ENCODE results near the gene SMG6. TPM values are rescaled to one million over a fixed set of nuclear protein-coding genes. Genes with fewer than 3 reads are reported as not detected.

Gene SMG6
- total RNA-seq, 1 donor: 42.7 TPM

GRCh38 chr17:2150806-2151205, 152.8 kb downstream of the SMG6 start:
- no peak overlapping the region for H3K27ac ChIP-seq (ENCODE audit: low read depth, low read length)
- no peak overlapping the region for H3K4me2 ChIP-seq (ENCODE audit: insufficient read depth, low read length)
- H3K4me3 ChIP-seq (ENCODE audit: insufficient read depth, low read length): no peak overlapping the region
- no peak overlapping the region for H2AFZ ChIP-seq (ENCODE audit: low read length)
- no peaks in the 10 kb centered on the region for H3K4me1 ChIP-seq (ENCODE audit: insufficient read depth, low read length)
- no peaks in the 10 kb centered on the region for H3K79me2 ChIP-seq (ENCODE audit: insufficient read depth, low read length)
- no peaks in the 10 kb centered on the region for H3K9me3 ChIP-seq (ENCODE audit: low read depth, low read length)
- H3K27me3 ChIP-seq (ENCODE audit: insufficient read depth, low read length): no peaks in the 10 kb centered on the region
- H3K36me3 ChIP-seq (ENCODE audit: insufficient read depth, low read length): peaks cover 16% of the 10 kb centered on the region
- H4K20me1 ChIP-seq (ENCODE audit: insufficient read depth, low read length): no peaks in the 10 kb centered on the region
- TF ChIP-seq, protein P1, sequence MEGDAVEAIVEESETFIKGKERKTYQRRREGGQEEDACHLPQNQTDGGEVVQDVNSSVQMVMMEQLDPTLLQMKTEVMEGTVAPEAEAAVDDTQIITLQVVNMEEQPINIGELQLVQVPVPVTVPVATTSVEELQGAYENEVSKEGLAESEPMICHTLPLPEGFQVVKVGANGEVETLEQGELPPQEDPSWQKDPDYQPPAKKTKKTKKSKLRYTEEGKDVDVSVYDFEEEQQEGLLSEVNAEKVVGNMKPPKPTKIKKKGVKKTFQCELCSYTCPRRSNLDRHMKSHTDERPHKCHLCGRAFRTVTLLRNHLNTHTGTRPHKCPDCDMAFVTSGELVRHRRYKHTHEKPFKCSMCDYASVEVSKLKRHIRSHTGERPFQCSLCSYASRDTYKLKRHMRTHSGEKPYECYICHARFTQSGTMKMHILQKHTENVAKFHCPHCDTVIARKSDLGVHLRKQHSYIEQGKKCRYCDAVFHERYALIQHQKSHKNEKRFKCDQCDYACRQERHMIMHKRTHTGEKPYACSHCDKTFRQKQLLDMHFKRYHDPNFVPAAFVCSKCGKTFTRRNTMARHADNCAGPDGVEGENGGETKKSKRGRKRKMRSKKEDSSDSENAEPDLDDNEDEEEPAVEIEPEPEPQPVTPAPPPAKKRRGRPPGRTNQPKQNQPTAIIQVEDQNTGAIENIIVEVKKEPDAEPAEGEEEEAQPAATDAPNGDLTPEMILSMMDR (IDR thresholded peaks at IDR 0.05; ENCODE audit: extremely low read depth, low read depth, low read length): no peak
- no peak for DNase-seq (ENCODE audit: insufficient read length, low spot score, missing footprints)

DNA sequence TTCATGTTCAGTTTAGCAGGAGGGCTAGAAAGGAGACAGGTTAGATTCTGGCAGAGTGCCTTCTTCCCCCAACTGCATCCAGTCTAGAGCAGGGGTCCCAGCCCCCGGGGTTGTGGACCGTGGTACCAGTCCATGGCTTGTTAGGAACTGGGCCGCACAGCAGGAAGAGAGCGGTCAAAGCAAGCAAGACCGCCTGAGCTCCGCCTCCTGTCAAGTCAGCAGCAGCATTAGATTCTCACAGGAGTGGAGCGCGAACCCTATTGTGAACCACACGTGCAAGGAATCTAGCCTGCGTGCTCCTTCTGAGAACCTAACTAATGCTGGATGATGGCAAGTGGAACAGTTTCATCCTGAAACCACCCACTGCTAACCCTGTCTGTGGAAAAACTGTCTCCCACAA, 153.7 kb downstream of the SMG6 start:
- H3K4me3 ChIP-seq (ENCODE audit: insufficient read depth, low read length): no peak overlapping the region
- H3K79me2 ChIP-seq (ENCODE audit: insufficient read depth, low read length): no peaks in the 10 kb centered on the region
- H3K4me1 ChIP-seq (ENCODE audit: insufficient read depth, low read length): no peaks in the 10 kb centered on the region
- TF ChIP-seq, protein P1 (IDR thresholded peaks at IDR 0.05; ENCODE audit: extremely low read depth, low read depth, low read length): no peak
- H2AFZ ChIP-seq (ENCODE audit: low read length): no peak overlapping the region
- H3K4me2 ChIP-seq (ENCODE audit: insufficient read depth, low read length): no peak overlapping the region
- H3K27ac ChIP-seq (ENCODE audit: low read depth, low read length): no peak overlapping the region
- H3K27me3 ChIP-seq (ENCODE audit: insufficient read depth, low read length): no peaks in the 10 kb centered on the region
- peaks cover 16% of the 10 kb centered on the region for H3K36me3 ChIP-seq (ENCODE audit: insufficient read depth, low read length)
- no peaks in the 10 kb centered on the region for H4K20me1 ChIP-seq (ENCODE audit: insufficient read depth, low read length)
- no peaks in the 10 kb centered on the region for H3K9me3 ChIP-seq (ENCODE audit: low read depth, low read length)
- DNase-seq (ENCODE audit: insufficient read length, low spot score, missing footprints): no peak

GRCh38 chr17:2146132-2146871, 157.3 kb downstream of the SMG6 start:
- TF ChIP-seq, protein P1 (IDR thresholded peaks at IDR 0.05; ENCODE audit: extremely low read depth, low read depth, low read length): no peak

GRCh38 chr17:2144701-2145100, 158.9 kb downstream of the SMG6 start:
- no peak overlapping the region for H3K4me2 ChIP-seq (ENCODE audit: insufficient read depth, low read length)
- H4K20me1 ChIP-seq (ENCODE audit: insufficient read depth, low read length): no peaks in the 10 kb centered on the region
- no peaks in the 10 kb centered on the region for H3K4me1 ChIP-seq (ENCODE audit: insufficient read depth, low read length)
- no peaks in the 10 kb centered on the region for H3K36me3 ChIP-seq (ENCODE audit: insufficient read depth, low read length)
- no peak overlapping the region for H2AFZ ChIP-seq (ENCODE audit: low read length)
- TF ChIP-seq, protein P1 (IDR thresholded peaks at IDR 0.05; ENCODE audit: extremely low read depth, low read depth, low read length): no peak
- no peak overlapping the region for H3K27ac ChIP-seq (ENCODE audit: low read depth, low read length)
- no peaks in the 10 kb centered on the region for H3K79me2 ChIP-seq (ENCODE audit: insufficient read depth, low read length)
- H3K9me3 ChIP-seq (ENCODE audit: low read depth, low read length): no peaks in the 10 kb centered on the region
- H3K4me3 ChIP-seq (ENCODE audit: insufficient read depth, low read length): no peak overlapping the region
- H3K27me3 ChIP-seq (ENCODE audit: insufficient read depth, low read length): no peaks in the 10 kb centered on the region
- DNase-seq (ENCODE audit: insufficient read length, low spot score, missing footprints): no peak

More at GRCh38 chr17:2146132-2146871, 157.3 kb downstream of the SMG6 start:
- no peaks in the 10 kb centered on the region for H4K20me1 ChIP-seq (ENCODE audit: insufficient read depth, low read length)
- H2AFZ ChIP-seq (ENCODE audit: low read length): no peak overlapping the region
- H3K4me2 ChIP-seq (ENCODE audit: insufficient read depth, low read length): no peak overlapping the region
- H3K4me3 ChIP-seq (ENCODE audit: insufficient read depth, low read length): no peak overlapping the region
- H3K9me3 ChIP-seq (ENCODE audit: low read depth, low read length): no peaks in the 10 kb centered on the region
- DNase-seq (ENCODE audit: insufficient read length, low spot score, missing footprints): no peak
- H3K27me3 ChIP-seq (ENCODE audit: insufficient read depth, low read length): no peaks in the 10 kb centered on the region
- H3K4me1 ChIP-seq (ENCODE audit: insufficient read depth, low read length): no peaks in the 10 kb centered on the region
- no peak overlapping the region for H3K27ac ChIP-seq (ENCODE audit: low read depth, low read length)
- H3K79me2 ChIP-seq (ENCODE audit: insufficient read depth, low read length): no peaks in the 10 kb centered on the region
- peaks cover 7% of the 10 kb centered on the region for H3K36me3 ChIP-seq (ENCODE audit: insufficient read depth, low read length)

All from osteoblast (primary cell).